GM19023 (cell line): ENCODE data around the gene GRXCR2.
"Not testable (repeated sequence)": the region's sequence is repeated elsewhere in the genome, so short reads cannot be mapped to it uniquely, and the experiment has no call there.

Experiments
- ATAC-seq: cut with Tn5 transposase; IDR thresholded peaks from one replicate; pipeline ENCODE4 v1.9.1; 2021; ENCODE audit warnings: mild to moderate bottlenecking, moderate library complexity; ENCODE audit not compliant: unreplicated experiment

The GRXCR2 gene

DNA sequence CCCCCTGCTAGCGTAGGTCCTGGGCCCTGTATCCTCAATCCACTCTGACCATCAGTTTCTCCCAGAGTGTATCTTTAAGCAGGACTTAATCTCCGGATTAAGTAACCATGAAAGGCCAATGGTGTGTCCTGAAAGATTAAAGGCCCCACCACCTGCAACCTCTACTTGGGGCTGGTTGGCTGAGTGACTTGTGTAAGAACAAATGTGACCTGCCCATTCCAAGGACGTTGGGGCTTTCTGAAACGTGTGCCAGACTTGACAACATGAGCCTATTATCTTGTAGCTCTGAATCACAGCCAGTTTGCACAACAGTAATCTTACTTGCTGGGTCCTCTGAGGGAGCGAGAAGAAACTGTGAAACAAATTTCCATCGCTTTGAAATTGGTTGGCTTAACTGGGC, 34.5 kb downstream of the GRXCR2 start:
- no peak for ATAC-seq

DNA sequence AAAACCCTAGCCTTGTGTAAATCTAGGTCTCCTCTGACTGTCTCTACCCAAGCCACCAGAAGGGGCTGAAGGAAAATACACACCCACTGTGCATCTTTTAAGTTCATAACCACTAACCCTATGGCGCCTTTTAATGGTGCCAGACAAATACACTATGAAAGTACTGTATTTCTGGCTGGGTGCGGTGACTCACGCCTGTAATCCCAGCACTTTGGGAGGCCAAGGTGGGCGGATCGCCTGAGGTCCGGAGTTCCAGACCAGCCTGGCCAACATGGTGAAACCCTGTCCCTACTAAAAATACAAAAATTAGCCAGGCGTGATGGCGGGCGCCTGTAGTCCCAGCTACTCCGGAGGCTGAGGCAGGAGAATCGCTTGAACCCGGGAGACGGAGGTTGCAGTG, 36.6 kb downstream of the GRXCR2 start:
- not testable (repeated sequence) for ATAC-seq

DNA sequence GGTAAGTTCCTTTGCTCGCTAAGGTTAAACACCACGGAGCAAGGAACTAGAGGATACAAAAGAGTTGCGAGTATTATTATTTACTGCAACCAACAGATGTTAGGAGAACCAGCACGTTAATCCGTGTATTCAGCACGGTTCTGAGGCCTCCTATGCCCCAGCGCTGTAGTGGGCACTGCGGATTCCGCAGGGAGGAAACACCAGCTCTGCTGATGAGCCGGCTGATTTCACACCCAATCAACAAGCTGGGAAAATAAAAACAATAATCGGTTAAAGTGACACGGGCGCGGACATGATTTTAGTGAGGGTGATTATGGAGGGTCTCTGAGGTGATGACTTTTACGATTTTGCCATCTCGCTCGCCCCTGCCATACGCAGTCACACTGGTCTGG, 37.0 kb downstream of the GRXCR2 start:
- peak; percentile 2 for ATAC-seq

DNA sequence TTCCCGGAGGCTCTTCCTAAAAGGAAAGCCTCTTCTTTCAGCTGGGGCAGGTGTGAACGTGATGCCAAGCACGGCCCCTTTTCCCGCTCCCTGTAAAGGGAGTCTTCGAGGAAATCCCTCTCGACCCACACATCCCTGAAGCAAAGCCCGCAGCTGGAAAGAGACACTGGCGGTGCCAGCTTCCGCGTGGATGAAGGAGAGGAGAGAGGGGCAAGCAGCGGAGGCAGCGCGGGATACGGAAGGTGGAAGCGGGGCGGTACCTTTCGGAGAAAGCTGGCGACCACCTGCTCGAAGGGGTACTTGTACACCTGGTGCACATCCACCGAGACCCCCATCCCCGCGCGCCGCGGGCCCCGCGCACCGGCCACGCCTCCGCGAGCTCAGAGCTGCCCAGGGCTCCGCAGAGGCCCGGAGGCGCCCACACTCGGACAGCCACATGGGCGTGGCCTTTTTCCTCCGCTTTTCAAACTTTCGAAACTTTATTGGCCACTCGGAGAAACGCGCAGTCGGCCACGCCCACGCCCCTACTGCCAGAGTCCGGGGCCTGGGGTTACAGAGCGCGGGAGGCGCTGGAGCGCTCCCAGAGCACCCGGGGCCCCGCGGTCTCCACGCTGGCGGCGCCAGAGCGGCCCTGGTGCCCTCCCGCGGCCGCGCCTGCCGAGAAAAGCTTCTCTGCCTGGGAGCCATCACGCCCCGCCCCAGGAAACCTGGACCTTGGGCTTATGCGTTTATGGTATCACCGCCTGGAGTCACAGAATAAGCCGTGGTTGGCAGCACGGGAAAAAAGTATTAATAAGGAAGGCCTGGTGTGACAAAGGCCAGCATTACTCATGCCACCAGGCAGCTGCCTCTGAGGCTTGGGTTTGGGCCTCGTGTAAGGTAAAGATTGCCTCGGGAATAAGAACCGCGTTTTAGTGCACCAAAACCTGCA, 37.6 kb downstream of the GRXCR2 start, which contains the start of gene PRELID2:
Gene PRELID2 (minus strand): TSS at position 426 of the 931 bp plus-strand sequence. CDS start 91 bp downstream, at position 335.
- peak; percentile 90 for ATAC-seq

DNA sequence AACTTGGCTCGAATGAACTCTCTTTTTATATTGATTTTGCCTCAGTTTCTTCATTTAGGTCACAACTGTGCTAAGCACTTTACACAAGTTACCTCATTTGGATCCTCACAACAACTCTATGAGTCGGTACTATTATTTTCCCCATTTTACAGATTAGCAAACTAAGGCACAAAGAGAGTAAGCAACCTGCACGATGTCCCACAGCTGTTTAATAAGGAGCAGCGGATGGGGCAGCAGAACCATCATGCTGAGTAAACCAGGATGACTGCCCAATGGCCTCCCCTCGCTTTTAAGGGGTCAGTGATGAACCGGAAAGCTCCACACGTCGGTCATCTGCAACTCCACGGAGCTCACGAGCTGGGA, 38.3 kb downstream of the GRXCR2 start:
- ATAC-seq = no peak

DNA sequence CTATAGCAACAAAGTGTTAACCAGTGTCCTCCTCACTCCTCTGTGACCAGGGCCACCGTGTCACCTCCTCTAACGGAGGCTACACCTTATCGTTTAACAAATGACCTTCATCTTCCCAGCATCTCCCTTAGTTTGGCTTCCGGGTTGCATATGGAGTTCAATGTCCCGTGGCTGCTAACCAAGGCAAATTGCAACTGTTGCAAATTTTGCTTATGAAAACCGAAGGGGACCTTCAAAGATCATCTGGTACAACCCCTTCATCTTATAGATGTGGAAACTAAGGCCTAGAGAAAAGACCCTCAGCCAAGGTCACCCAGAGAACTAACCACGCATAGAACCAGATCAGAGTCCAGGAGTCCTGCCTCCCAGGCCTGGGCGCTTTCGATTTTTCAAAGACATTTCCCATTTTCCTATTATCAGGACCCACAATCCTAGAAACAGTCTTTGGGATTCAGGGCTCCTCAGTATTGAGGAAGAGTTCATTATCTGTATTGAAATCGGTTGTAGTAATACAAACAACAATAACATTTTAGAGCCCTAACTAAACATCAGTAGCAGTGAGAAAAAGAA, 39.1 kb downstream of the GRXCR2 start:
- no peak for ATAC-seq

DNA sequence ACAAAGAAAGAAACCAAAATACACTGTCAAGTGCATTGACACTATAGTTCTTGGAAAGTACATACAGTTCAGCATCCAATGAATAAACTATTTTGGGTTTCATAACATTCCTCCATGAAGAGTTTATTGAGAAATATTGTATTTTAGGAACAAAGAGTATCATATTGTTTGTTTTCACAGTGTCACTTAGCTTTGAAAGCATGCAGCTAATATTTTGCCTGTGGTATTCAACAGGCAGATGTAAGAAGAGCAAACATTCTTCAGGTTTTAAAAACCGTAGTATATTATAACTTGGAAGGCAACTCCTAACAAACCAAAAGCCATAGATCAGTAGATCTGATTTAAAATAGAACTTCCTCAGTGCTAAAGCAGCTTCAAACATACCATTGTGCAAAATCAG, 42.2 kb downstream of the GRXCR2 start:
- ATAC-seq = no peak

DNA sequence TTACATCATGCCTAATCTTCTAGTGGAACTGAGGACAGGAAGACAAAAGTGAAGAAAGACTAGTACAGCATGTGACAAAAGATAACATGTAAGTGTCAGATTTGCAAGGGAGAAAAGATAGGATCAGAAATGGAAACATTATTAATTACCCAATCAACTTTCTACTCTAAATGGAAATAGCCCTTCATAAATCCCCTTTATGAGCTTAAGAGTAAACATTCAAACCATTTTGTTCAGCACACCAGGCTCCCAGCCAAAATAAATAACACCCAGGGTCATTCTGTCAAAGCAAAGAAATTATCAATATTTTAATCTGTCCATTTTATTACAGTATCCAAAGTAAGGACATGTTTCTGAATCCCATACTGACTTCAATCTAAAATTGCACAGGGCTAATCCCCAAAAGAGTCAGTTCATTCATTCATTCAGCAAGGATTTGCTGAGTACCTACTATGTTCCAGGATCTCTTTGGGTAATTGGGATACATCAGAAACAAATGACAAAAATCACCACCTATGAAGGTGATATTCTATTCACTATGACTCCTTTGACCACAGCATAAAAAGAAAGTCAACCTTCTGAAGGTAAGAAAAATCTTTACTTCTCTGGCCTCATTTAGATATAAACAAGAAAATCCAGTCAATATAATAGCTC, 43.0 kb downstream of the GRXCR2 start:
- ATAC-seq = no peak

DNA sequence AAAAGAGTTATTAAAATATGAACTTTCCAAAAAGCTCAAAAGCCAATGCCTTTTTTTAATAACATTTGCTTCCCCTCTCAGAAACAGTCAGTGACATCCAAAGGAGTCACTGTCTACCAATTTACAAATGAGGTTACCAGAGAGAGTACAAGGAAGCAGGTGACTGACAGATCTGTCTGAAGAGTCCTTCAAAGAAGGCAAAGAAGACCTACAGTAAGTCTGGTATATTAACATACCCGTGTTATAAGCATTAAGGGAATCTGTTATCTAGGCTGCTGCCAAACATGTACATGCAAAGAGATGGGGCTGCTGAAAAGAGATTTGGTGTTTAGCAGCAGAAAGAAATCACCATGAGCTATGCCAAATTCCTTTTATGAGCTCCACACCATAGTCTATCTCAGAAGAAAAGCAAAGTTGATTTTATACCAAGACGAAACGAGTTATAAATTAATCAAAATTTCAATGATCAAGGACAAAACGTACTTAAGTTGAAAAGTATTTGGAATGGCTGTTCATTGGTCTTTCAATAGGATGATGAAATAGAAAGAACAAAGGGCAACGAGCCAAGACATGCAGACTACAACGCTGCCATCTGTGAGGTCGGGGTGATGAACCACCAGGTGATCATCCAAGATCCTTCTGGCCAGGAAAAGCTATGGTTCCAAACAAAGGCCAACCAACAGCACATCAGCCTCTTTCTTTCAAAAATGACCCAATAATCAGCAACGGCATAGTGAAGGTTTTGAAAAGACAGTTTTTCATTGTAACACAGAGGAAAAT, 45.7 kb downstream of the GRXCR2 start:
- ATAC-seq = no peak

DNA sequence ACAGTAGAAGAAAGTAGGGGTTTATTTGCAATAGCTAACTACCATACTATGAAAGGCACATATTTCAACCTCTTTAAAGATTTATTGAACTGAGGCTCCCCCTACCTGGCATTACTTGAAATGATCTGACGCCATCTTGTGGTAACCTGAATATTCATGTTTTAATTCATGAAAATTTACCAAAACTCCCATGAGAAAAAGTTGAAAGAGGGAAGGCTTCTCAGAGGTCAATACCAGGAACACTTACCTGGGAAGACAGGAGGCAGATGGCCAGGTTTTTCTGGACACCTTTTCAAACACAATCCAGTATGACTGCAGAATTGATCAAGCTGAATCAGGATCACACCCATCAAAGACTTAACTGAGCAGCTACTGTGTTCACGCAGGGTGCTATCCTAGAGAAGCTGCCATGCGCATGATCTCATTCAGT, 47.0 kb downstream of the GRXCR2 start:
- peak; percentile 69 for ATAC-seq

DNA sequence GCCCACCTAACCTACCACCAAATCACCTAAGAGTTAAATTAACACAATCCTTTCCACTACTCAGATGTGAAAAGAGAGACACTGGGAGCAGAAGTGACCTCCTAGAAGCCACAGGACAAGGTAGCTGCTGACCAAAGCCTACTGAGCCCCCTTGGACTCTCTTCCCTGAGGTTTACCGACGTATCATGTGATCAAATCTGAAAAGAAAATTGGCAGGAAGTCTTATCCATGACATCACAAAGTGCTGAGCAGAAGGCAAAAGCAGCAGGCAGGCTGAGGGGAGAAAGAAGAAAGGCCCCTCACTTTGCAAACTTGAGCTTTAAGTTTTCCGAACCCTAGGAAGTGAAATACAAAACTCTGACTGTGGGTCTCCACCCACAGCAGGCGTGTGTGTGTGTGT, 48.8 kb downstream of the GRXCR2 start:
- no peak for ATAC-seq

DNA sequence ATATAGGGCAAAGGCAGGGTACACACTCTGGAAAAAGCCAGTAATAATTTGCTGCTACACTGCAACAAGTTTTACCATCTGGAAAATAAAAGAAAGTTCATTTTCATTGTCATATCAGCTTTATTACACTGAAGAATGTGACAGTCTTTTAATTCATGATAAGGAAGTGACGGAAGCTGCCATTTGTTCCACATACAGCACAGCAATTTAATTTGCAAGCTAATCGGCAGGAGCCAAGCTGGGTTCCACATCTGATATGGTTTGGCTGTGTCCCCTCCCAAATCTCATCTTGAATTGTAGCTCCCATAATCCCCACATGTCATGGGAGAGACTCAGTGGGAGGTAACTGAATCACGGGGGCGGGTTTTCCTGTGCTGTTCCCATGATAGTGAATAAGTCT, 54.2 kb downstream of the GRXCR2 start:
- ATAC-seq = no peak

DNA sequence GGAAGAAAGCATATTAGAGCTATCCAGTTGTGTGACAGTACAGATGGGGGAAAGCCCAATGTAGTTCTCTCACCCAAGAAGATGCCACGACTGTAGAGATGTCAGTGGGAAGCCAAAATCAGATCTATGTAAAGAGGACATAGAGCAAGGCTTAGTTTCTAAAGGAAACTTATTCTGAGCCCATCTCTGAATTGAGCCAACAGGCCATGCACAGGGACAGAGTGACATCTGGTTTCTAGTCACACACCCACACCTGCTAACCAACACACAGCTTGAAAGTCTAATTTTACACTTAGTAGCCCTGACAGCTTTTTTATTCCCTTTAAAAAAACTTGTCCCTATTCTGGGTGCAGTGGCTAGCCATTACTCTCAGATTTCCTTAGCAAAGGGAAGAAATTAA, 59.9 kb downstream of the GRXCR2 start:
- no peak for ATAC-seq

DNA sequence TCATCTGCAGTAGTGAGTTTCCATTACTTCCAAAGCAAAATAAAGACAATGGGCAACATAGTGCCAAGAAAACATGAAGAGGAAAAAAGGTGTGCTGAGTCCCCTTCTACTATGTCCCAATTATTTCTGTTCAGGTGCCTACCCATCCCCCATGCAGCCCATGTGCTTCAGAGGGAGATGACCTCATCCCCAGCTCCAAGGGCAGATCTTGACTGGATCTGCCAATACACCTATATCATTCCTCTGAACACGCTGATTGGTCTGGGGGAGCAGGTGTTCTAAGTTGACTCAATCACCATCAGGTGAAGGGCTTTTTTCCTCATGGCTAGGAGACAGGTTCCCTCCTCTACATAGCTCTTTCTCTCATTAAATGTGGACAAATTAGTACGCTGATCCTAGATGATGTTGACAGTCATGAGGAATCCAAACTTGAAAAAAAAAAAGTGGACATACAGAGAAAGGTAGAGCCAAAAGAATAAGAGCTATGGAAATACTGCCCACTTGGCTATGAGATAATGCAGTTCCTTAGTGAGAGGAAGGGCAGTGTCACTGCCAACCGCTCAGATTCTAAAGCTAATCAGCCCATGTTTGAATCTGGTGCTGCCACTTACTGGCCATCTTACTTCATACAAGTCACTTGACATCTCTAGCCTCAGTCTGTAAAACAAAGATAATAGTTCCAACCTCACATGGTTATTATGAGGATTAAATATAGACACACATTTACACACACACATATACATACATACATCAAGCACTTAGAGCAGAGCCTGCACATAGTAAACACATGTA, 60.8 kb downstream of the GRXCR2 start:
- ATAC-seq = no peak
